Glutamatergic neuron (in vitro differentiated cells): ENCODE results near the gene ASAP3. TPM values are rescaled to one million over a fixed set of nuclear protein-coding genes. Genes with fewer than 3 reads are reported as not detected.

ENCODE experiments used
- DNase-seq: peaks from one replicate; pipeline ENCODE4 v3.0.0; 2022
- H3K27ac Mint-ChIP-seq: one replicate; pipeline ENCODE4 v1.8.0; 2020; ENCODE audit warnings: mild to moderate bottlenecking, mixed read lengths, inconsistent platforms; ENCODE audit not compliant: unreplicated experiment
- H3K27me3 Mint-ChIP-seq: one replicate; pipeline ENCODE4 v1.8.0; 2020; ENCODE audit warnings: mild to moderate bottlenecking, moderate library complexity, mixed read lengths, inconsistent platforms; ENCODE audit not compliant: unreplicated experiment
- H3K36me3 Mint-ChIP-seq: one replicate; pipeline ENCODE4 v1.8.0; 2020; ENCODE audit warnings: mild to moderate bottlenecking, mixed read lengths, inconsistent platforms; ENCODE audit not compliant: unreplicated experiment
- H3K4me1 Mint-ChIP-seq: one replicate; pipeline ENCODE4 v1.8.0; 2020; ENCODE audit warnings: mild to moderate bottlenecking, low read depth, mixed read lengths, inconsistent platforms; ENCODE audit not compliant: unreplicated experiment
- H3K4me3 Mint-ChIP-seq: one replicate; pipeline ENCODE4 v1.8.0; 2020; ENCODE audit warnings: mild to moderate bottlenecking, mixed read lengths, inconsistent platforms; ENCODE audit not compliant: unreplicated experiment
- H3K9me3 Mint-ChIP-seq: one replicate; pipeline ENCODE4 v1.8.0; 2020; ENCODE audit warnings: mild to moderate bottlenecking, moderate library complexity, mixed read lengths, inconsistent platforms; ENCODE audit not compliant: unreplicated experiment
- CTCF ChIP-seq: fragments of 200-600 bp; sonication (generic); IDR thresholded peaks from one replicate; pipeline ENCODE4 v1.5.0; 2021; ENCODE audit not compliant: partially characterized antibody, unreplicated experiment
- total RNA-seq: library from RNA; stranded (reverse); fragmentation: NEBNext Ultra II Directional; extraction: Animal tissue kit (Norgen Biotek cat#: 25700); gene quantifications from one replicate; pipeline ENCODE4 v1.2.1, GENCODE V29; 2021; ENCODE audit not compliant: unreplicated experiment

The ASAP3 gene
- total RNA-seq, 1 donor from 2014 or later: 53.5 TPM

- no peak for TF ChIP-seq CTCF
- DNase-seq: no peak
- Mint-ChIP-seq H3K4me3 (no peak overlapping the region), H3K27ac (no peak overlapping the region), H3K4me1 (no peaks in the 10 kb centered on the region), H3K36me3 (peaks cover 17% of the 10 kb centered on the region), H3K9me3 (peaks cover 5% of the 10 kb centered on the region), H3K27me3 (peaks cover 13% of the 10 kb centered on the region)
Measured at GRCh38 chr1:23430803-23431202, 53.2 kb downstream of the ASAP3 start.

GRCh38 chr1:23428136-23428905, 55.7 kb downstream of the ASAP3 start:
- Mint-ChIP-seq H3K9me3 (peaks cover 5% of the 10 kb centered on the region), H3K4me1 (peaks cover 7% of the 10 kb centered on the region), H3K27me3 (peaks cover 16% of the 10 kb centered on the region), H3K4me3 (no peak overlapping the region), H3K36me3 (peaks cover 17% of the 10 kb centered on the region), H3K27ac (no peak overlapping the region)
- TF ChIP-seq CTCF: no peak
- DNase-seq: no peak

GRCh38 chr1:23427550-23427949, 56.4 kb downstream of the ASAP3 start:
- DNase-seq: no peak
- Mint-ChIP-seq H3K36me3 (peaks cover 14% of the 10 kb centered on the region), H3K4me3 (no peak overlapping the region), H3K4me1 (peaks cover 7% of the 10 kb centered on the region), H3K9me3 (peaks cover 5% of the 10 kb centered on the region), H3K27ac (no peak overlapping the region), H3K27me3 (peaks cover 16% of the 10 kb centered on the region)
- no peak for TF ChIP-seq CTCF

- H3K27me3 Mint-ChIP-seq: peaks cover 16% of the 10 kb centered on the region
- no peak overlapping the region for H3K4me3 Mint-ChIP-seq
- no peak for TF ChIP-seq CTCF
- no peak overlapping the region for H3K27ac Mint-ChIP-seq
- H3K9me3 Mint-ChIP-seq: peaks cover 3% of the 10 kb centered on the region
- peaks cover 9% of the 10 kb centered on the region for H3K36me3 Mint-ChIP-seq
- no peak for DNase-seq
- peaks cover 7% of the 10 kb centered on the region for H3K4me1 Mint-ChIP-seq
Measured at GRCh38 chr1:23426828-23427227, 57.2 kb downstream of the ASAP3 start.

- peaks cover 3% of the 10 kb centered on the region for H3K9me3 Mint-ChIP-seq
- H3K4me1 Mint-ChIP-seq: peaks cover 7% of the 10 kb centered on the region
- H3K4me3 Mint-ChIP-seq: peak overlapping the region; percentile 65
- peaks cover 16% of the 10 kb centered on the region for H3K27me3 Mint-ChIP-seq
- DNase-seq: no peak
- no peak for TF ChIP-seq CTCF
- no peak overlapping the region for H3K27ac Mint-ChIP-seq
- H3K36me3 Mint-ChIP-seq: peaks cover 9% of the 10 kb centered on the region
Measured at GRCh38 chr1:23425193-23425494, 58.8 kb downstream of the ASAP3 start.
